GM19324 (cell line): ENCODE measurements around the gene ZNF665.
"Not testable (repeated sequence)": the region's sequence is repeated elsewhere in the genome, so short reads cannot be mapped to it uniquely, and the experiment has no call there.

ENCODE experiments used
- ATAC-seq: cut with Tn5 transposase; IDR thresholded peaks from one replicate; pipeline ENCODE4 v1.9.1; 2021; ENCODE audit warnings: mild to moderate bottlenecking, moderate library complexity; ENCODE audit not compliant: unreplicated experiment, low FRiP score

ZNF665 gene

GRCh38 chr19:53158119-53158656 is 35.0 kb downstream of the ZNF665 start:
- ATAC-seq = no peak

- no peak for ATAC-seq
Observed at GRCh38 chr19:53157626-53158025, 35.5 kb downstream of the ZNF665 start.

- no peak for ATAC-seq
Observed at GRCh38 chr19:53156850-53157249, 36.3 kb downstream of the ZNF665 start.

GRCh38 chr19:53147645-53148044 is 45.5 kb downstream of the ZNF665 start:
- no peak for ATAC-seq

- no peak for ATAC-seq
Observed at GRCh38 chr19:53140351-53140750, 52.8 kb downstream of the ZNF665 start.

- no peak for ATAC-seq
Observed at GRCh38 chr19:53136432-53136831, 56.7 kb downstream of the ZNF665 start.

- no peak for ATAC-seq
Observed at GRCh38 chr19:53132141-53132991, 60.8 kb downstream of the ZNF665 start, which contains the start of gene ZNF415. Gene ZNF415, minus strand, starts transcription at chr19:53132910. Its CDS starts 10,234 bp downstream, at chr19:53122676.

GRCh38 chr19:53131727-53132126 is 61.4 kb downstream of the ZNF665 start:
- no peak for ATAC-seq

- ATAC-seq = no peak
Observed at GRCh38 chr19:53131085-53131590, 62.0 kb downstream of the ZNF665 start.

GRCh38 chr19:53130506-53130905 is 62.7 kb downstream of the ZNF665 start:
- no peak for ATAC-seq

GRCh38 chr19:53126733-53127526 is 66.2 kb downstream of the ZNF665 start:
- ATAC-seq = not testable (repeated sequence)

GRCh38 chr19:53123400-53123799 is 69.8 kb downstream of the ZNF665 start:
- no peak for ATAC-seq
